GM12891 (cell line): ENCODE data around the gene CST1.

Source experiments
- POLR2A ChIP-seq: IDR thresholded peaks from 2 replicates; pipeline ENCODE4 v1.6.1; 2011; ENCODE audit warnings: low read depth, low read length, control low read depth
- POLR2AphosphoS5 ChIP-seq: IDR thresholded peaks from 2 replicates; pipeline ENCODE4 v1.6.1; 2011; ENCODE audit warnings: low read depth, low read length, control low read depth
- SPI1 ChIP-seq: IDR thresholded peaks from 2 replicates; pipeline ENCODE4 v1.6.1; 2011; ENCODE audit warnings: low read depth, low read length, control low read depth
- TAF1 ChIP-seq: IDR thresholded peaks from 2 replicates; pipeline ENCODE4 v1.6.1; 2011; ENCODE audit warnings: low read depth, low read length, control low read depth

GRCh38 chr20:23782366-23782983 lies 31.7 kb upstream of the CST1 start:
- TF ChIP-seq POLR2A: no peak
- TF ChIP-seq POLR2AphosphoS5: no peak
- TF ChIP-seq TAF1: no peak
- no peak for TF ChIP-seq SPI1
